ENCODE results near the gene RAD51B.

Gene RAD51B

GRCh38 chr14:68153275-68153674 lies 333.7 kb downstream of the RAD51B start:
- Histone ChIP-seq H3K36me3 (replicated peaks) (no peaks in the 10 kb centered on the region), H3K27ac (no peak overlapping the region), H3K27me3 (replicated peaks) (no peaks in the 10 kb centered on the region), H3K4me3 (ENCODE audit: low read depth, low read length) (no peak overlapping the region)
- no peak for DNase-seq
- TF ChIP-seq, protein P1, sequence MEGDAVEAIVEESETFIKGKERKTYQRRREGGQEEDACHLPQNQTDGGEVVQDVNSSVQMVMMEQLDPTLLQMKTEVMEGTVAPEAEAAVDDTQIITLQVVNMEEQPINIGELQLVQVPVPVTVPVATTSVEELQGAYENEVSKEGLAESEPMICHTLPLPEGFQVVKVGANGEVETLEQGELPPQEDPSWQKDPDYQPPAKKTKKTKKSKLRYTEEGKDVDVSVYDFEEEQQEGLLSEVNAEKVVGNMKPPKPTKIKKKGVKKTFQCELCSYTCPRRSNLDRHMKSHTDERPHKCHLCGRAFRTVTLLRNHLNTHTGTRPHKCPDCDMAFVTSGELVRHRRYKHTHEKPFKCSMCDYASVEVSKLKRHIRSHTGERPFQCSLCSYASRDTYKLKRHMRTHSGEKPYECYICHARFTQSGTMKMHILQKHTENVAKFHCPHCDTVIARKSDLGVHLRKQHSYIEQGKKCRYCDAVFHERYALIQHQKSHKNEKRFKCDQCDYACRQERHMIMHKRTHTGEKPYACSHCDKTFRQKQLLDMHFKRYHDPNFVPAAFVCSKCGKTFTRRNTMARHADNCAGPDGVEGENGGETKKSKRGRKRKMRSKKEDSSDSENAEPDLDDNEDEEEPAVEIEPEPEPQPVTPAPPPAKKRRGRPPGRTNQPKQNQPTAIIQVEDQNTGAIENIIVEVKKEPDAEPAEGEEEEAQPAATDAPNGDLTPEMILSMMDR (IDR thresholded peaks at IDR 0.05; ENCODE audit: low read depth, low read length, missing control alignments) = no peak
- in situ Hi-C loops (cut with HindIII; ENCODE audit: low pct_ligation_motif_present, low sequenced_read_pairs) = no loop called here

DNA sequence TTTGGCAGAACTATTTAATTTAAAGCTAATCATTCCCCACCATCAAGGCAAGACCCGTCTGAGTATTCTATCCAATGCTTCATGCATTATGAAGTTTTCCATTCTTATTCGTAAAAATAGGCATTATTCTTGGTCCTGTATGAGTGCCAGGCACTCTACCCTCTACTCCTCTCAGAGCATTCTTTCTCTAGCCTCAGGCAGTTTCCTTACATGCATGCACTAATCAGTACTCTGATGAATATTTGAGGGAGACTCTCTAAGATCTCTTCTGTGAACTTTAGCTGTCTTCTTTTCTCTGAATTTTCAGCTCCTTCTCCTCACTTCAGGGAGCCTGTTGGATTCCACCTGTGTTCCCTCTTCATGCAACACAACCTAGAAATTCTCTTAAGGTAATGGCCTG lies 334.7 kb downstream of the RAD51B start:
- TF ChIP-seq, protein P1 (IDR thresholded peaks at IDR 0.05; ENCODE audit: low read depth, low read length, missing control alignments) = no peak
- H3K36me3 ChIP-seq (replicated peaks) = no peaks in the 10 kb centered on the region
- no peak overlapping the region for H3K27ac ChIP-seq
- no peak overlapping the region for H3K4me3 ChIP-seq (ENCODE audit: low read depth, low read length)
- no peaks in the 10 kb centered on the region for H3K27me3 ChIP-seq (replicated peaks)
- no peak for DNase-seq
- in situ Hi-C loops (cut with HindIII; ENCODE audit: low pct_ligation_motif_present, low sequenced_read_pairs) = no loop called here

DNA sequence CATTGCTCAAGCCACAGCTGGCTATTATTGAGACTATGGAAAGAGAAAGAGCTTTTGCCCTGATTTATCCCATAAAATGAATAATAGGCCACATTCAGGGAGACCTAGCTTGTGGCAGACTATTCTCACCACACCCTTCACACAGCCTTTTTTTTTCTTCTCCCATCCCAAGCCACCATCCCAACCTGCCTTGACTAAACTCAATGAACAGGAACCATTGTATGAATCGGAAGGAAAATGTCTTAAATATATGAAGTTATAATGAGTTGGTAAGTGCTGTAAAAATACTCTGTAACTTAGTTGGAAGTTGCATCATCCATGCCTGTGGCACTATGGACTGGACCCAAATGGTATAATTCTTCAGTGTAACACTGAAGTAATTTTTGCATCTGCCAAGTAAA lies 338.4 kb downstream of the RAD51B start:
- in situ Hi-C loops (cut with HindIII; ENCODE audit: low pct_ligation_motif_present, low sequenced_read_pairs) = no loop called here
- no peak overlapping the region for H3K27ac ChIP-seq
- no peak for DNase-seq

DNA sequence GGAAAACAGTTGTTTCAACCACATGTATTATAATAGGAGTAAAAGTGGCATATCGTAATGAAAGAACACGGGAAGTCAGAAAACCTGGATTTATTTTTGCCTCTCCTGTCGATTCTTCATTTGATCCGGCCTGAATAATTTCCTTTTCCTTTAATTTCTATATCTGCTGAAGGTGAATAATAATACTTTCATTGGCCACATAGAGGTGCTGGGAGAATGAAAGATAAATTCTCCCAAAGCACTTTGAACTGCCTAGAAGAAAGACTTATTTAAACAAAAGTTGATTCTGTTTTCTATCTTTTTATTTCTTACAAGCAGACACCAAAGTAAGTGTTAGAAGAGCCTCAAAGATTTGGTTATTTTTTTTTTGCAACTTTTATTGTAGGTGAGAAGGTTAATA lies 339.1 kb downstream of the RAD51B start:
- TF ChIP-seq, protein P1 (IDR thresholded peaks at IDR 0.05; ENCODE audit: low read depth, low read length, missing control alignments) = no peak
- no peaks in the 10 kb centered on the region for H3K27me3 ChIP-seq (replicated peaks)
- no peak for DNase-seq
- H3K36me3 ChIP-seq (replicated peaks) = no peaks in the 10 kb centered on the region
- H3K27ac ChIP-seq = no peak overlapping the region
- in situ Hi-C loops (cut with HindIII; ENCODE audit: low pct_ligation_motif_present, low sequenced_read_pairs) = no loop called here
- no peak overlapping the region for H3K4me3 ChIP-seq (ENCODE audit: low read depth, low read length)

More for the DNA sequence above, 338.4 kb downstream of the RAD51B start:
- no peaks in the 10 kb centered on the region for H3K36me3 ChIP-seq (replicated peaks)
- H3K27me3 ChIP-seq (replicated peaks) = no peaks in the 10 kb centered on the region
- TF ChIP-seq, protein P1 (IDR thresholded peaks at IDR 0.05; ENCODE audit: low read depth, low read length, missing control alignments) = no peak
- no peak overlapping the region for H3K4me3 ChIP-seq (ENCODE audit: low read depth, low read length)

GRCh38 chr14:68159701-68160633 lies 340.4 kb downstream of the RAD51B start:
- Histone ChIP-seq H3K4me3 (ENCODE audit: low read depth, low read length) (no peak overlapping the region), H3K36me3 (replicated peaks) (no peaks in the 10 kb centered on the region), H3K27ac (no peak overlapping the region), H3K27me3 (replicated peaks) (no peaks in the 10 kb centered on the region)
- no peak for DNase-seq
- in situ Hi-C loops (cut with HindIII; ENCODE audit: low pct_ligation_motif_present, low sequenced_read_pairs) = no loop called here
- TF ChIP-seq, protein P1 (IDR thresholded peaks at IDR 0.05; ENCODE audit: low read depth, low read length, missing control alignments) = no peak
